ENCODE results near the gene PUM2.
"Not testable (repeated sequence)": the region's sequence is repeated elsewhere in the genome, so short reads cannot be mapped to it uniquely, and the experiment has no call there.

PUM2 gene

GRCh38 chr2:20234597-20234996 is 116.0 kb downstream of the PUM2 start:
- not testable (repeated sequence) for DNase-seq

GRCh38 chr2:20232837-20233207 is 117.8 kb downstream of the PUM2 start:
- DNase-seq: no peak

GRCh38 chr2:20231598-20232026 is 119.0 kb downstream of the PUM2 start:
- no peak for DNase-seq

GRCh38 chr2:20231159-20231558 is 119.5 kb downstream of the PUM2 start:
- no peak for DNase-seq

- DNase-seq: no peak
Measured at GRCh38 chr2:20230114-20230425, 120.6 kb downstream of the PUM2 start.

- DNase-seq: no peak
Measured at GRCh38 chr2:20229322-20230113, 121.1 kb downstream of the PUM2 start.

- no peak for DNase-seq
Measured at GRCh38 chr2:20227894-20228505, 122.6 kb downstream of the PUM2 start.

- no peak for DNase-seq
Measured at GRCh38 chr2:20226152-20226545, 124.5 kb downstream of the PUM2 start.

GRCh38 chr2:20225294-20226151 is 125.1 kb downstream of the PUM2 start:
- DNase-seq: peak in 18 of 56 donors; percentile 6 to 51 (median 19)

GRCh38 chr2:20224716-20225293 is 125.8 kb downstream of the PUM2 start, which contains the start of gene SDC1:
TSS of gene SDC1 (minus strand) at chr2:20225130. CDS start at chr2:20224867, 263 bp downstream.
- DNase-seq: peak in 4 of 56 donors; percentile 19 to 36 (median 26)

GRCh38 chr2:20224164-20224715 is 126.4 kb downstream of the PUM2 start:
- no peak for DNase-seq

GRCh38 chr2:20223407-20224163 is 127.1 kb downstream of the PUM2 start:
- peak in 2 of 56 donors; percentile 17 to 25 for DNase-seq

GRCh38 chr2:20222769-20223406 is 127.8 kb downstream of the PUM2 start:
- no peak for DNase-seq

GRCh38 chr2:20222014-20222768 is 128.5 kb downstream of the PUM2 start:
- no peak for DNase-seq

GRCh38 chr2:20221555-20221973 is 129.1 kb downstream of the PUM2 start:
- DNase-seq: no peak

- DNase-seq: no peak
Measured at GRCh38 chr2:20220806-20221554, 129.7 kb downstream of the PUM2 start.

GRCh38 chr2:20219763-20220380 is 130.8 kb downstream of the PUM2 start:
- DNase-seq: no peak

Data from amygdala (tissue), 56 donors.